ENCODE results near the gene CLCF1. TPM values are rescaled to one million over a fixed set of nuclear protein-coding genes. Genes with fewer than 3 reads are reported as not detected.
A peak's percentile ranks its signal among the peaks of the same experiment; 100 is the strongest.

Gene CLCF1
- total RNA-seq, 2 experiments from 2014 or later = 0.76 to 1.9 TPM

DNA sequence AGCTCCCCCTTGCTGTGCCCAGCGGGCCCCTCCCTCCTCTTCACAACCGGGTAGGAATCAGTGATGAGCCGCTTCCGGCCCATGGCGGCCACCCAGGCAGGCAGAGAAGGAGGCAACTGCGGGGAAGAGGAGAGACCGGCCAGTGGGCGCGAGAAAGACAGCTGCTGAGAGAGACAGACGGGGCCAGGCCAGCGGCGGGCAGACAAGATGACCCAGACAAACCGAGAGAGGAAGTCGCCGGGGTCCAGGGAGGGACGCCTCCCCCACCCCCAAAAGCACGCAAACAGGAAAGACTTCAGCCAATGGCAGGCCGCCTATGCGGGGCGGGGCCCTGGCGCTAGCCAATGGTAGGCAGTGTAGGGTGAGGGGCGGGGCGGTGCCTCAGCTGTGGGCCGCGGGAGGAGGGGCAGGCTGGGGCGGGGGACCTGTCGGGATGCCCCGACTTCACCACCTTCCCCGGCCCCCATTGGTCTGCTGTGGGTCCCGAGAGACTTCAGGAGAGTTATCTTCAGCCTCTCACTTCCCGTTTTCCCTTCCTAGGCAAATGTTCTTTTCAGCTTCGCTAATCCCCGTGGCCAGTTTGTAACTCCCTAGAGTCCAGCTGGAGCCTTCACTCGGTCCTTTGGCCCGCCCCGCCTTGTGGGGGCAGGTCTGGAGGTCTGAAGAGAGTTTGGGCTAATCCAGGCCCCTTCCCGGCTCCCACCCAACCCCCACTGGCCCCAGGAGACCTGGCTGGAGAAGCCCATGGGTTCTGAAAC lies 19.9 kb downstream of the CLCF1 start, which contains the start of gene POLD4:
TSS of gene POLD4 (minus strand) at position 230 of the 758 bp plus-strand sequence. CDS start at position 83, 147 bp downstream.
- DNase-seq = peak; percentile 97
- ATAC-seq = peak; percentile 93
- CTCF ChIA-PET = interaction anchor here (0.8 to 26.6 kb wide), 21 partner anchors 8 to 276 kb away, joined by 3 to 1153 read pairs (median 4); partner anchors contain the start of genes ANKRD13D, CLCF1, NUDT8 and PPP1CA
- Mint-ChIP-seq H3K36me3 (peaks cover 1% of the 10 kb centered on the region), H3K9me3 (ENCODE audit: low read depth) (no peaks in the 10 kb centered on the region), H3K27ac (peak within 1 kb of the TSS; percentile 97), H3K4me3 (peak within 1 kb of the TSS; percentile 89), H3K27me3 (peaks cover 5% of the 10 kb centered on the region), H3K4me1 (peaks cover 36% of the 10 kb centered on the region)

GRCh38 chr11:67352546-67353316 lies 20.7 kb downstream of the CLCF1 start:
- H3K27me3 Mint-ChIP-seq = peaks cover 1% of the 10 kb centered on the region
- H3K9me3 Mint-ChIP-seq (ENCODE audit: low read depth) = no peaks in the 10 kb centered on the region
- H3K27ac Mint-ChIP-seq = peak overlapping the region; percentile 97
- ATAC-seq (peak; percentile 56), DNase-seq (peak; percentile 80)
- H3K4me1 Mint-ChIP-seq = peaks cover 36% of the 10 kb centered on the region
- H3K4me3 Mint-ChIP-seq = peak overlapping the region; percentile 89
- CTCF ChIA-PET = interaction anchor here (0.8 to 26.6 kb wide), 22 partner anchors 18 to 277 kb away, joined by 3 to 1153 read pairs (median 4); partner anchors contain the start of genes ANKRD13D, CDK2AP2, CLCF1 and NUDT8
- peaks cover 1% of the 10 kb centered on the region for H3K36me3 Mint-ChIP-seq

- DNase-seq (peak; percentile 65), ATAC-seq (no peak)
- Mint-ChIP-seq H3K27me3 (no peaks in the 10 kb centered on the region), H3K4me1 (peaks cover 34% of the 10 kb centered on the region), H3K36me3 (peaks cover 1% of the 10 kb centered on the region), H3K9me3 (ENCODE audit: low read depth) (no peaks in the 10 kb centered on the region), H3K27ac (peak overlapping the region; percentile 75), H3K4me3 (peak overlapping the region; percentile 37)
- CTCF ChIA-PET = interaction anchor here (0.8 to 26.6 kb wide), 32 partner anchors 8 to 279 kb away, joined by 3 to 1153 read pairs (median 6); partner anchors contain the start of genes ANKRD13D, CDK2AP2, CLCF1 and GPR152
Measured at GRCh38 chr11:67351275-67352005, 22.0 kb downstream of the CLCF1 start.

- no peak for DNase-seq
- Mint-ChIP-seq H3K9me3 (ENCODE audit: low read depth) (no peaks in the 10 kb centered on the region), H3K27me3 (no peaks in the 10 kb centered on the region), H3K4me1 (peaks cover 47% of the 10 kb centered on the region), H3K4me3 (no peak overlapping the region), H3K36me3 (peaks cover 1% of the 10 kb centered on the region), H3K27ac (no peak overlapping the region)
- no peak for ATAC-seq
- CTCF ChIA-PET = interaction anchor here (0.9 to 26.6 kb wide), 13 partner anchors 8 to 125 kb away, joined by 3 to 1153 read pairs (median 4); partner anchors contain the start of genes ANKRD13D, CLCF1 and RAD9A
Measured at GRCh38 chr11:67349928-67350465, 23.4 kb downstream of the CLCF1 start.

DNA sequence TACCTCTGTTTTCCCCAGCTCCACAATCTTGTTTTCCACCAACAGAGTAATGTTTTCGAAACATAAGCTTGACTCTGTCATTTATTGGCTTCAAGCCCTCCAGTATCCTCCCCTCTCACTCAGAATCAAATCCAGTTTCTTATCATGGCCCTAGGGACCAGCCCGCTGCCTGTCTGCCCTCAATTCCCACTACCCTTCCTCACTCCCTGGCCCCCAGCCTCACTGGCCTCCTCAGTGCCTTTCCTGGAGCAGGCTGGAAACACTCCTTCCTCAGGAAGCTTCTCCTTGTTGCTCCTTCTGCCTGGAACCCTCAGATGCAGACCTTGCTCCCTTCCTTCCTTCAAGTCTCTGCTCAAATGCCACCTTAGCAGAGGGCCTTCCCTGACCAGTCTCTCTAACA lies 23.9 kb downstream of the CLCF1 start:
- no peak for DNase-seq
- no peak overlapping the region for H3K27ac Mint-ChIP-seq
- peaks cover 1% of the 10 kb centered on the region for H3K36me3 Mint-ChIP-seq
- no peak overlapping the region for H3K4me3 Mint-ChIP-seq
- ATAC-seq = no peak
- H3K9me3 Mint-ChIP-seq (ENCODE audit: low read depth) = no peaks in the 10 kb centered on the region
- CTCF ChIA-PET = interaction anchor here (0.8 to 26.6 kb wide), 6 partner anchors 9 to 279 kb away, joined by 3 to 1153 read pairs (median 4); partner anchors contain the start of genes CLCF1 and RAD9A
- H3K4me1 Mint-ChIP-seq = peaks cover 46% of the 10 kb centered on the region
- no peaks in the 10 kb centered on the region for H3K27me3 Mint-ChIP-seq

- no peaks in the 10 kb centered on the region for H3K9me3 Mint-ChIP-seq (ENCODE audit: low read depth)
- no peak overlapping the region for H3K4me3 Mint-ChIP-seq
- no peak overlapping the region for H3K27ac Mint-ChIP-seq
- peaks cover 1% of the 10 kb centered on the region for H3K36me3 Mint-ChIP-seq
- CTCF ChIA-PET = interaction anchor here (0.8 to 26.6 kb wide), 6 partner anchors 9 to 280 kb away, joined by 3 to 1153 read pairs (median 4); partner anchors contain the start of genes CLCF1 and RAD9A
- H3K27me3 Mint-ChIP-seq = no peaks in the 10 kb centered on the region
- no peak for DNase-seq
- no peak for ATAC-seq
- peaks cover 46% of the 10 kb centered on the region for H3K4me1 Mint-ChIP-seq
Measured at GRCh38 chr11:67349036-67349435, 24.4 kb downstream of the CLCF1 start.

DNA sequence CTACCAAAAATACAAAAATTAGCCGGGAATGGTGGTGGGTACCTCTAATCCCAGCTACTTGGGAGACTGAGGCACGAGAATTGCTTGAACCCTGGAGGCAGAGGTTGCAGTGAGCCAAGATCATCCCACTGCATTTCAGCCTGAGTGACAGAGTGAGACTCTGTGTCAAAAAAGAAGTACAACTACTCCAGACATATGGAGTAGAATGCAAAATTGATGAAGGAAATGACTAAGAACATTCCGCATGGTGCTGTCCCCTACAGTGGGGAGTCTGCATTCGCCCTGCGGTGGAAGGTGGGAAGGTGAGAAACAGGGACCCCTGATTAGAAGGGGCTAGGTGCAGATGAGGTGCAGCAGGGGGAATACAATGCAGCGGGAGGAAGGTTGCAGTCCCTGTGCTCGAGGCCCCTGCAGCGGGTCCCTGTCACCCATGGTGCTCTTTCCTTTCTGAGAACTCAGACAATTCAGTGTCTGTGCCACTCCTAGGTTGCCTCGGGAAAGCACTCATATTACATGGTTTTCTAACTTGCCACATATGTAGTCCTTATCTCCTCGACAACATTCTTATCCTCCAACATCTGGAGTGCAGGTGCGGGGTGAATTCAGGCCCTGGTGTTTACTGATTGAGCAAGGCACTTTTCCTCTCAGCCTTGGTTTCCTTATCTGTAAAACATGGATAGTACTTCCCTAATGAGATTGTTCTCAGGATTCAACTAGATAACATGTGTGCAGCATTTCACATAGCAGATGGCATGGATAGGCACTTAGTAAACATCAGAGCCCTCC lies 25.2 kb downstream of the CLCF1 start:
- Mint-ChIP-seq H3K36me3 (peaks cover 1% of the 10 kb centered on the region), H3K4me3 (no peak overlapping the region), H3K27ac (no peak overlapping the region), H3K9me3 (ENCODE audit: low read depth) (no peaks in the 10 kb centered on the region), H3K4me1 (peaks cover 43% of the 10 kb centered on the region), H3K27me3 (no peaks in the 10 kb centered on the region)
- CTCF ChIA-PET = interaction anchor here (0.8 to 26.6 kb wide), 12 partner anchors 10 to 281 kb away, joined by 3 to 1153 read pairs (median 22); partner anchors contain the start of genes CLCF1, PPP1CA and RAD9A
- DNase-seq (no peak), ATAC-seq (no peak)

DNA sequence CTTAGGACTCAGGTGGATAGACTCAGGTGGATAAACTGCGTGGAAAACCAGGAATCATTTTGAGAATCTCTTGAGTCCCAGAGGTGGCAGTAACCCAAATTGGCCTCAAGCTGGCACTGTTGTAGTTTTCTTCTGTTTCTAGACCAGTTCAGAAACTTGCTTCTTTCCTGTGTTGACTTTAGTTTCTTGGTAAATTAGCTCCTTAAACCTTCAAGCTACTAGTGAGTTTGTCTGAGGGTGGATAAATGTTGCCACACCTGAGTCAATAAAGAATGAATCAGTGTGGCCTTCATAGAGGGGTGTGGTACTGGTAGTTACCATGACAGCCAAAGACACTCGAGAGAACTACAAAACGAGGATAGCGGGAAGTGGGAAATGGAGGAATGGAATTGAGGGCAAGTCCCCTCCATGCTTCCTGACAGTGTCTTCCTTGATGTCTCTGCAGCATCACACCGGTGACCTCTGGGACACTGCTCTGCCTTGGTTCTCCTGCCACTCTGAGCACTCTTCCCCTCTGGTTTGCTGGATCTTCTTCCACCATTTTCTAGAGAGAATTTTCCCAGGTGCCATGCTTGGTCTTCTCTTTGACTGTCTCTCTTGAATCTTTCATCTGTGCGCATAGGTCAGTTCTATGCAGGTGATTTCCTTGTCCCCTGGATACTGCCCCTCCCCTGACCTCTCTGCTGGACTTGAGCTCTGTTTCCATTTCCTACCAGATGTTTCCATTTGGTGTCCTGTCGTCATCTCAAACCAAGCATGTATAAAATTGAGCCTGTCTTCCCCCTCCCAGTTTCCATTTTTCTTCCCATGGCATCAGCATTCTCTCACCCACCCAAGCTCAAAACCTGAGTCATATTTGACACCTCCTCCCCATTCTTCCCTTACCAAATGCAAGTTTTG lies 27.2 kb downstream of the CLCF1 start:
- Mint-ChIP-seq H3K4me1 (peaks cover 31% of the 10 kb centered on the region), H3K27ac (no peak overlapping the region), H3K36me3 (no peaks in the 10 kb centered on the region), H3K4me3 (no peak overlapping the region), H3K9me3 (ENCODE audit: low read depth) (no peaks in the 10 kb centered on the region), H3K27me3 (no peaks in the 10 kb centered on the region)
- ATAC-seq (peak; percentile 70), DNase-seq (no peak)
- CTCF ChIA-PET = interaction anchor here (0.7 to 4.5 kb wide), 31 partner anchors 8 to 290 kb away, joined by 3 to 55 read pairs (median 5); partner anchors contain the start of genes CDK2AP2, CLCF1, GRK2 and NUDT8

- H3K4me1 Mint-ChIP-seq = peaks cover 29% of the 10 kb centered on the region
- CTCF ChIA-PET = interaction anchor here (0.8 to 4.5 kb wide), 29 partner anchors 9 to 290 kb away, joined by 3 to 55 read pairs (median 6); partner anchors contain the start of genes CDK2AP2, CLCF1, GRK2 and NUDT8
- H3K27ac Mint-ChIP-seq = no peak overlapping the region
- ATAC-seq = peak; percentile 46
- H3K9me3 Mint-ChIP-seq (ENCODE audit: low read depth) = no peaks in the 10 kb centered on the region
- DNase-seq = no peak
- no peaks in the 10 kb centered on the region for H3K27me3 Mint-ChIP-seq
- no peak overlapping the region for H3K4me3 Mint-ChIP-seq
- H3K36me3 Mint-ChIP-seq = no peaks in the 10 kb centered on the region
Measured at GRCh38 chr11:67345247-67345919, 28.0 kb downstream of the CLCF1 start.

GRCh38 chr11:67344264-67344663 lies 29.1 kb downstream of the CLCF1 start:
- CTCF ChIA-PET = interaction anchor here (0.7 to 4.5 kb wide), 5 partner anchors 14 to 37 kb away, joined by 4 to 55 read pairs (median 24); partner anchors contain the start of gene CLCF1
- DNase-seq (no peak), ATAC-seq (peak; percentile 17)
- peaks cover 29% of the 10 kb centered on the region for H3K4me1 Mint-ChIP-seq
- no peaks in the 10 kb centered on the region for H3K27me3 Mint-ChIP-seq
- no peaks in the 10 kb centered on the region for H3K36me3 Mint-ChIP-seq
- peak overlapping the region; percentile 66 for H3K27ac Mint-ChIP-seq
- H3K4me3 Mint-ChIP-seq = no peak overlapping the region
- no peaks in the 10 kb centered on the region for H3K9me3 Mint-ChIP-seq (ENCODE audit: low read depth)

Data from activated CD8-positive, alpha-beta memory T cell treated with anti-CD3 and anti-CD28 coated beads, Interleukin-2, amount 10 ng/mL, durations not matched to agents 7 days and 5 days (primary cell).